WTC11 (cell line): ENCODE results near the gene AVPI1.
A peak's percentile ranks its signal among the peaks of the same experiment; 100 is the strongest.

Experiments used
- FOXJ3 ChIP-seq: sonication (generic); formaldehyde crosslinking; IDR thresholded peaks from 2 replicates; pipeline ENCODE4 v1.9.0; 2021; ENCODE audit warnings: missing genetic modification reagents, mild to moderate bottlenecking, borderline replicate concordance
- FOXK1 ChIP-seq: sonication (generic); formaldehyde crosslinking; IDR thresholded peaks from 2 replicates; pipeline ENCODE4 v1.8.0; 2022; ENCODE audit warnings: mild to moderate bottlenecking, moderate library complexity, missing genetic modification reagents
- NR2C2 ChIP-seq: sonication (generic); formaldehyde crosslinking; IDR thresholded peaks from 2 replicates; pipeline ENCODE4 v1.8.0; 2022; ENCODE audit warnings: mild to moderate bottlenecking, missing genetic modification reagents
- TCF7 ChIP-seq: sonication (generic); formaldehyde crosslinking; IDR thresholded peaks from 2 replicates; pipeline ENCODE4 v1.8.0; 2022; ENCODE audit warnings: mild to moderate bottlenecking, low read depth, missing genetic modification reagents, moderate library complexity
- TP53 ChIP-seq: sonication (generic); formaldehyde crosslinking; IDR thresholded peaks from 2 replicates; pipeline ENCODE4 v1.8.1; 2023; ENCODE audit warnings: mild to moderate bottlenecking, missing genetic modification reagents
- TF ChIP-seq, protein P1 (sequence below): sonication (generic); formaldehyde crosslinking; conservative IDR thresholded peaks from 2 replicates; pipeline ENCODE4 v1.8.1; 2023; ENCODE audit warnings: mild to moderate bottlenecking, low read depth, missing genetic modification reagents, moderate library complexity
- TF ChIP-seq, protein P2 (sequence below): sonication (generic); formaldehyde crosslinking; IDR thresholded peaks from 2 replicates; pipeline ENCODE4 v1.8.1; 2023; ENCODE audit warnings: mild to moderate bottlenecking, moderate library complexity, missing genetic modification reagents
- TF ChIP-seq, protein P3 (sequence below): fragments of 200-600 bp; IDR thresholded peaks from 2 replicates; pipeline ENCODE4 v1.8.0; 2022; ENCODE audit warnings: antibody characterized with exemption

- TF ChIP-seq, protein P1, sequence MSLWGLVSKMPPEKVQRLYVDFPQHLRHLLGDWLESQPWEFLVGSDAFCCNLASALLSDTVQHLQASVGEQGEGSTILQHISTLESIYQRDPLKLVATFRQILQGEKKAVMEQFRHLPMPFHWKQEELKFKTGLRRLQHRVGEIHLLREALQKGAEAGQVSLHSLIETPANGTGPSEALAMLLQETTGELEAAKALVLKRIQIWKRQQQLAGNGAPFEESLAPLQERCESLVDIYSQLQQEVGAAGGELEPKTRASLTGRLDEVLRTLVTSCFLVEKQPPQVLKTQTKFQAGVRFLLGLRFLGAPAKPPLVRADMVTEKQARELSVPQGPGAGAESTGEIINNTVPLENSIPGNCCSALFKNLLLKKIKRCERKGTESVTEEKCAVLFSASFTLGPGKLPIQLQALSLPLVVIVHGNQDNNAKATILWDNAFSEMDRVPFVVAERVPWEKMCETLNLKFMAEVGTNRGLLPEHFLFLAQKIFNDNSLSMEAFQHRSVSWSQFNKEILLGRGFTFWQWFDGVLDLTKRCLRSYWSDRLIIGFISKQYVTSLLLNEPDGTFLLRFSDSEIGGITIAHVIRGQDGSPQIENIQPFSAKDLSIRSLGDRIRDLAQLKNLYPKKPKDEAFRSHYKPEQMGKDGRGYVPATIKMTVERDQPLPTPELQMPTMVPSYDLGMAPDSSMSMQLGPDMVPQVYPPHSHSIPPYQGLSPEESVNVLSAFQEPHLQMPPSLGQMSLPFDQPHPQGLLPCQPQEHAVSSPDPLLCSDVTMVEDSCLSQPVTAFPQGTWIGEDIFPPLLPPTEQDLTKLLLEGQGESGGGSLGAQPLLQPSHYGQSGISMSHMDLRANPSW, result no peak
- TF ChIP-seq NR2C2 (CRISPR knock-in tag) (no peak), TCF7 (CRISPR knock-in tag) (no peak; the same call in 1 of the 2 replicates), FOXJ3 (no peak), TP53 (CRISPR knock-in tag) (peak; percentile 83; the same call in 1 of the 2 replicates), FOXK1 (peak; percentile 92)
- TF ChIP-seq, protein P2, sequence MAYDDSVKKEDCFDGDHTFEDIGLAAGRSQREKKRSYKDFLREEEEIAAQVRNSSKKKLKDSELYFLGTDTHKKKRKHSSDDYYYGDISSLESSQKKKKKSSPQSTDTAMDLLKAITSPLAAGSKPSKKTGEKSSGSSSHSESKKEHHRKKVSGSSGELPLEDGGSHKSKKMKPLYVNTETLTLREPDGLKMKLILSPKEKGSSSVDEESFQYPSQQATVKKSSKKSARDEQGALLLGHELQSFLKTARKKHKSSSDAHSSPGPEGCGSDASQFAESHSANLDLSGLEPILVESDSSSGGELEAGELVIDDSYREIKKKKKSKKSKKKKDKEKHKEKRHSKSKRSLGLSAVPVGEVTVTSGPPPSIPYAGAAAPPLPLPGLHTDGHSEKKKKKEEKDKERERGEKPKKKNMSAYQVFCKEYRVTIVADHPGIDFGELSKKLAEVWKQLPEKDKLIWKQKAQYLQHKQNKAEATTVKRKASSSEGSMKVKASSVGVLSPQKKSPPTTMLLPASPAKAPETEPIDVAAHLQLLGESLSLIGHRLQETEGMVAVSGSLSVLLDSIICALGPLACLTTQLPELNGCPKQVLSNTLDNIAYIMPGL (CRISPR knock-in tag), result peak; percentile 86
- TF ChIP-seq, protein P3, sequence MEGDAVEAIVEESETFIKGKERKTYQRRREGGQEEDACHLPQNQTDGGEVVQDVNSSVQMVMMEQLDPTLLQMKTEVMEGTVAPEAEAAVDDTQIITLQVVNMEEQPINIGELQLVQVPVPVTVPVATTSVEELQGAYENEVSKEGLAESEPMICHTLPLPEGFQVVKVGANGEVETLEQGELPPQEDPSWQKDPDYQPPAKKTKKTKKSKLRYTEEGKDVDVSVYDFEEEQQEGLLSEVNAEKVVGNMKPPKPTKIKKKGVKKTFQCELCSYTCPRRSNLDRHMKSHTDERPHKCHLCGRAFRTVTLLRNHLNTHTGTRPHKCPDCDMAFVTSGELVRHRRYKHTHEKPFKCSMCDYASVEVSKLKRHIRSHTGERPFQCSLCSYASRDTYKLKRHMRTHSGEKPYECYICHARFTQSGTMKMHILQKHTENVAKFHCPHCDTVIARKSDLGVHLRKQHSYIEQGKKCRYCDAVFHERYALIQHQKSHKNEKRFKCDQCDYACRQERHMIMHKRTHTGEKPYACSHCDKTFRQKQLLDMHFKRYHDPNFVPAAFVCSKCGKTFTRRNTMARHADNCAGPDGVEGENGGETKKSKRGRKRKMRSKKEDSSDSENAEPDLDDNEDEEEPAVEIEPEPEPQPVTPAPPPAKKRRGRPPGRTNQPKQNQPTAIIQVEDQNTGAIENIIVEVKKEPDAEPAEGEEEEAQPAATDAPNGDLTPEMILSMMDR, result no peak
These were observed at the start of gene AVPI1 for GRCh38 chr10:97686962-97687784.
